Nephron progenitor cell (in vitro differentiated cells): ENCODE results near the gene TTC3.
A peak's percentile ranks its signal among the peaks of the same experiment; 100 is the strongest.

ENCODE experiments used
- DNase-seq: peaks from one replicate; pipeline ENCODE4 v3.0.0; 2021
- H3K27ac Mint-ChIP-seq: 2 replicates; pipeline ENCODE4 v1.8.0; 2021; ENCODE audit warnings: mild to moderate bottlenecking, moderate library complexity, mixed read lengths
- H3K27me3 Mint-ChIP-seq: 2 replicates; pipeline ENCODE4 v1.8.0; 2021; ENCODE audit warnings: mild to moderate bottlenecking, low read depth, mixed read lengths; ENCODE audit not compliant: poor library complexity
- H3K36me3 Mint-ChIP-seq: 2 replicates; pipeline ENCODE4 v1.8.0; 2021; ENCODE audit warnings: low read depth, mixed read lengths
- H3K4me1 Mint-ChIP-seq: 2 replicates; pipeline ENCODE4 v1.8.0; 2021; ENCODE audit warnings: mixed read lengths
- H3K4me3 Mint-ChIP-seq: 2 replicates; pipeline ENCODE4 v1.8.0; 2021; ENCODE audit warnings: mild to moderate bottlenecking, moderate library complexity, mixed read lengths
- H3K9me3 Mint-ChIP-seq: 2 replicates; pipeline ENCODE4 v1.8.0; 2021; ENCODE audit warnings: mild to moderate bottlenecking, moderate library complexity, mixed read lengths
- CTCF ChIP-seq: fragments of 200-600 bp; sonication (generic); IDR thresholded peaks from 2 replicates; pipeline ENCODE4 v1.5.0; 2021; ENCODE audit warnings: antibody characterized with exemption

Gene TTC3

DNA sequence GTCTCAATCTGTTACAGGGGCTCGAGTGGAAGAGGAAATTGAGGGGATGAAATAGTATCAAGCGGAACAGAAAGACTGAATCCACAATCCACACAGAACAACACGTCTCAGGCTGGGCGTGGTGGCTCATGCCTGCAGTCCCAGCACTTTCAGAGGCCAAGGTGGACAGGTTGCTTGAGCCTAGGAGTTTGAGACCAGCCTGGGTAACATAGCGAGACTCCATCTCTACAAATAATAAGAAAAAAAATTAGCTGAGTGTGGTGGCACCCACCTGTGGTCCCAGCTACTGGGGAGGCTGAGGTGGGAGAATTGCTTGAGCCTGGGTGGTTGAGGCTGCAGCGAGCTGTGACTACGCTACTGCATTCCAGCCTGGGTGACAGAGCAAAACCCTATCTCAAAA, 168.4 kb downstream of the TTC3 start:
- Mint-ChIP-seq H3K4me3 (no peak overlapping the region), H3K27me3 (no peaks in the 10 kb centered on the region)

DNA sequence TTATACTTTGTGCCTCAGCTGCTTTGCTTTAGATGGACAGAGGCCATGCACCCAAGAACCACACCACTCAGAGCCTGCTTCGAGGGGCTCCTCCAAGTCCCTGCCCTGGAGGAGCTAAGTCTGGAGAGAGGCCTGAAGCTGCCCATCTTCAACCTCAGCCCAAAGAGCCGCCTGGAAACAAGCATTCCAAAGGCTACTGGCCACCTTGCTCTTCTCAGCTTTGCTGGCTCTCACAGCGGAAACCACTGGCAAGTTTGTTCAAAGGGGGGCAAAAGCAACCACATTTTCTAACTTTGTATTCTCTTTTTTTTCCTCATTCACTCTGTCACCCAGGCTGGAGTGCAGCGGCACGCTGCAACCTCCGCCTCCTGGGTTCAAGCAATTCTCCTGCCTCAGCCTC, 170.9 kb downstream of the TTC3 start:
- no peak for TF ChIP-seq CTCF
- Mint-ChIP-seq H3K27me3 (no peaks in the 10 kb centered on the region), H3K4me1 (peaks cover 29% of the 10 kb centered on the region), H3K36me3 (peaks cover 68% of the 10 kb centered on the region), H3K9me3 (peaks cover 4% of the 10 kb centered on the region), H3K27ac (peak overlapping the region; percentile 89), H3K4me3 (no peak overlapping the region)
- DNase-seq: no peak

More for the DNA sequence above, 168.4 kb downstream of the TTC3 start:
- no peak for TF ChIP-seq CTCF
- H3K9me3 Mint-ChIP-seq: peaks cover 4% of the 10 kb centered on the region
- peaks cover 74% of the 10 kb centered on the region for H3K36me3 Mint-ChIP-seq
- H3K4me1 Mint-ChIP-seq: peaks cover 36% of the 10 kb centered on the region
- no peak overlapping the region for H3K27ac Mint-ChIP-seq
- no peak for DNase-seq

DNA sequence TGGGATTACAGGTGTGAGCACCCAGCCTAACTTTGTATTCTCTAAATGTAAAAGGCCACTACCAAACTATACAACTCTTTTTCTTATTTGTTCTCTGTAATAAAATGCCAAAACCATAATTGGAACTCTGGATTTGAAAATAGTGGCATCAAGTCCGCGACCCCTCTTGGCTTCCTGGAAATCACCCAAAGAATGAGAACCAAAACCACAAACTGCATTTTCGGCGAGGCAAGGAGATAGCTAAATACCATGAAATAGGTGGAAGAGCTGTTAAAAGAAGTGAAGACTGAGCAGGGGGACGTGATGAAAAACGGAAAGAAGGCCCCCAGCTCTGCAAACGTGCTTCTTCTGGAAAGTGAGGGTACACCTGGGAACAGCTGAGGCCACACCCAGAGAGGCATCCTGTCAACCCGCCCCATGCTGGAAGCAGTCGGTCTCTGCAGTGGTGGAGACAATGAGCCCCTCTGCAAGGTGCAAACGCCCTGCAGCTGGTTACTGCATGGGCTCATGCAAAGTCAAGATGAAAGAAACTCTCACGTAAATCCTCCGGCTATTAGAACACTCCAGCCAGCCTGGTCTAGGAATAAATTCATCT, 171.5 kb downstream of the TTC3 start:
- peaks cover 4% of the 10 kb centered on the region for H3K9me3 Mint-ChIP-seq
- peaks cover 35% of the 10 kb centered on the region for H3K4me1 Mint-ChIP-seq
- H3K27me3 Mint-ChIP-seq: no peaks in the 10 kb centered on the region
- H3K4me3 Mint-ChIP-seq: no peak overlapping the region
- peaks cover 63% of the 10 kb centered on the region for H3K36me3 Mint-ChIP-seq
- peak overlapping the region; percentile 87 for H3K27ac Mint-ChIP-seq
- no peak for DNase-seq
- TF ChIP-seq CTCF: no peak

- peak overlapping the region; percentile 87 for H3K27ac Mint-ChIP-seq
- H3K4me3 Mint-ChIP-seq: no peak overlapping the region
Measured at GRCh38 chr21:37245151-37245550, 172.1 kb downstream of the TTC3 start.

GRCh38 chr21:37248298-37248697, 175.2 kb downstream of the TTC3 start:
- no peaks in the 10 kb centered on the region for H3K27me3 Mint-ChIP-seq
- H3K4me3 Mint-ChIP-seq: no peak overlapping the region
- peaks cover 4% of the 10 kb centered on the region for H3K9me3 Mint-ChIP-seq
- no peak for TF ChIP-seq CTCF
- H3K27ac Mint-ChIP-seq: no peak overlapping the region
- H3K36me3 Mint-ChIP-seq: peaks cover 36% of the 10 kb centered on the region
- no peak for DNase-seq
- peaks cover 41% of the 10 kb centered on the region for H3K4me1 Mint-ChIP-seq

More at GRCh38 chr21:37245151-37245550, 172.1 kb downstream of the TTC3 start:
- Mint-ChIP-seq H3K4me1 (peaks cover 37% of the 10 kb centered on the region), H3K27me3 (no peaks in the 10 kb centered on the region), H3K9me3 (peaks cover 4% of the 10 kb centered on the region), H3K36me3 (peaks cover 62% of the 10 kb centered on the region)
- DNase-seq: no peak
- no peak for TF ChIP-seq CTCF

DNA sequence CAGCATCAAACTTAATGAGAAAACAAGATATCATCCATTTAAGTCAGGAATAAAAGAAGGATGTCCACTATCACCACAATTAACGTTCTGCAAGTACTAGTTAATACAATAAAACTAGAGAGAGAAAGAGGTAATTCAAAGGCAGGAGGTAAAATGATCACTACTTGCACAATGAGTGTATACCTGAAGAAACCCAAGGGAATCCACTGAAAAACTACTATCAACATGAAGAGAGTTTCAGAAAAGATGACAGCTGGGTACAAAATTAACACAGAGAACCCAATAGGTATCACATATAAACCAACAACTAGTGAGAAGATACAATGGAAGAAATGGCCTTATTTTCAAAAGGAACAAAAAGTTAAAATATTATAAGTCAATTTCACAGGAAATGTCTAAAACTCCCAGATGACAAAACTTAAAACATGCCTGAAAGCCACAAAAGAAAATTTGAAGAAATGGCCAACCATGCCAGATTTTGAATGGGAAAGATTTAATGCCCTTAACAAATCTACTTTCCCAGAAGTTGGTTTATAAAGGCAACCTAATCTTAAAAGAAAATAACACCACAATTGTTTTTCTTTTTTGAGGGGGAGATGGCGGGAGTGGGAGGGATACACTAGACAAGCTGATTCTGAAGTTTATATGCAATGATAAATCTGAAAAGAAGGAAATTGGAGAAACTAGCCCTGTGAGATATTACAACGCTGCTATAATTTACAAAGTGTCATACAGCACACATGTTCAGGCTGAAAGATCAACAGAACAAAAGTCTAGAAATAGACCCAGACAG, 176.3 kb downstream of the TTC3 start:
- no peak overlapping the region for H3K4me3 Mint-ChIP-seq
- peaks cover 34% of the 10 kb centered on the region for H3K36me3 Mint-ChIP-seq
- H3K27ac Mint-ChIP-seq: no peak overlapping the region
- no peak for DNase-seq
- TF ChIP-seq CTCF: no peak
- no peaks in the 10 kb centered on the region for H3K27me3 Mint-ChIP-seq
- peaks cover 4% of the 10 kb centered on the region for H3K9me3 Mint-ChIP-seq
- peaks cover 44% of the 10 kb centered on the region for H3K4me1 Mint-ChIP-seq
